HCT116 (cell line): Measurements from ENCODE around the gene TMPO. TPM values are rescaled to one million over a fixed set of nuclear protein-coding genes. Genes with fewer than 3 reads are reported as not detected.
A peak's percentile ranks its signal among the peaks of the same experiment; 100 is the strongest.
"Not testable (repeated sequence)": the region's sequence is repeated elsewhere in the genome, so short reads cannot be mapped to it uniquely, and the experiment has no call there.

Experiments used
- ATAC-seq: fragments of 200-7000 bp; cut with Tn5 transposase; 2 replicates; pipeline ENCODE4 v1.9.1; 2020; ENCODE audit warnings: mild to moderate bottlenecking, moderate library complexity
- BruUV-seq: library from RNA; stranded (reverse); fragments of 400-500 nt; replicated peaks from 2 replicates; lab custom pipeline; 2021; lab: Mats Ljungman, UMichigan
- CTCF ChIA-PET: fragments of 300-600 bp; sonication (Branson Sonifier 250); formaldehyde crosslinking; loops from one replicate; lab custom pipeline; 2021; ENCODE audit warnings: antibody characterized with exemption; lab: Charles Lee
- POLR2A ChIA-PET: fragments of 300-600, 350-600 bp; sonication (Branson Sonifier 250); formaldehyde crosslinking; loops from one replicate; lab custom pipeline; 2021; ENCODE audit warnings: antibody characterized with exemption; lab: Charles Lee
- RAD21 ChIA-PET, 2 experiments: fragments of 300-600 bp; sonication (Branson Sonifier 250); formaldehyde crosslinking; loops; one replicate each; lab custom pipeline; 2023; ENCODE audit warnings: low total read pairs in 2 of 2; ENCODE audit not compliant: uncharacterized antibody in 2 of 2, unreplicated experiment in 2 of 2, low non-redundant PET in 1 of 2; lab: Charles Lee
- DNase-seq: peaks from one replicate; pipeline ENCODE4 v3.0.0-alpha.2; 2010; ENCODE audit warnings: low read depth, low spot score
- H2AFZ ChIP-seq: fragments of 200-600 bp; shearing (Covaris generic), sonication (generic); 2 replicates; pipeline ENCODE4 v1.6.1; 2017; ENCODE audit warnings: low read depth, mixed run types, mixed read lengths, antibody characterized with exemption, low read length; ENCODE audit not compliant: poor library complexity, severe bottlenecking
- H3K27ac ChIP-seq: 2 replicates; pipeline ENCODE4 v1.5.1; 2012; ENCODE audit warnings: low read depth, low read length
- H3K27me3 ChIP-seq: fragments of 200-600 bp; sonication (generic); 2 replicates; pipeline ENCODE4 v1.6.1; 2016; ENCODE audit warnings: mixed run types, low read length, mixed read lengths; ENCODE audit not compliant: insufficient read depth
- H3K36me3 ChIP-seq, 2 experiments: fragments of 200-500 bp in 1 of 2; fragments of 200-600 bp in 1 of 2; sonication (Bioruptor generic) in 1 of 2; sonication (generic) in 1 of 2; 2 replicates each; pipeline versions ENCODE4 v1.5.1 to v1.6.1; 2014 to 2016; ENCODE audit warnings: low read length in 2 of 2, inconsistent platforms in 1 of 2, mixed read lengths in 1 of 2, mixed run types in 1 of 2; ENCODE audit not compliant: insufficient read depth in 2 of 2, control insufficient read depth in 1 of 2
- H3K4me1 ChIP-seq, 2 experiments: fragments of 200-600 bp in 1 of 2; sonication (generic) in 1 of 2; 2 replicates each; pipeline versions ENCODE4 v1.5.1 to v1.6.1; 2012 to 2017; ENCODE audit warnings: low read length in 2 of 2, inconsistent platforms in 1 of 2, mild to moderate bottlenecking in 1 of 2, mixed read lengths in 1 of 2, mixed run types in 1 of 2, moderate library complexity in 1 of 2; ENCODE audit not compliant: insufficient read depth in 2 of 2, control insufficient read depth in 1 of 2
- H3K4me2 ChIP-seq: fragments of 200-600 bp; sonication (generic); 2 replicates; pipeline ENCODE4 v1.6.1; 2017; ENCODE audit warnings: mixed run types, low read length, mixed read lengths
- H3K4me3 ChIP-seq, 2 experiments: fragments of 200-600 bp in 1 of 2; sonication (generic) in 1 of 2; replicated peaks in 1 of 2; 2 replicates each; pipeline ENCODE4 v1.5.1; 2011 to 2016; ENCODE audit warnings: low read length in 2 of 2, control low read depth in 1 of 2, low read depth in 1 of 2, mild to moderate bottlenecking in 1 of 2, mixed read lengths in 1 of 2, mixed run types in 1 of 2
- H3K79me2 ChIP-seq: fragments of 200-600 bp; sonication (generic); 2 replicates; pipeline ENCODE4 v1.6.1; 2017; ENCODE audit warnings: mild to moderate bottlenecking, mixed run types, low read length, moderate library complexity, mixed read lengths; ENCODE audit not compliant: insufficient read depth
- H3K9ac ChIP-seq: fragments of 200-600 bp; sonication (generic); 2 replicates; pipeline ENCODE4 v1.6.1; 2016; ENCODE audit warnings: low read length, mixed read lengths
- H3K9me2 ChIP-seq: fragments of 200-600 bp; sonication (generic), shearing (Covaris generic); 2 replicates; pipeline ENCODE4 v1.6.1; 2017; ENCODE audit warnings: mixed run types, mild to moderate bottlenecking, moderate library complexity; ENCODE audit not compliant: insufficient read depth
- H3K9me3 ChIP-seq, 2 experiments: fragments of 200-500 bp in 1 of 2; fragments of 200-600 bp in 1 of 2; sonication (Bioruptor generic) in 1 of 2; sonication (generic) in 1 of 2; 2 replicates each; pipeline ENCODE4 v1.6.1; 2014 to 2017; ENCODE audit warnings: low read length in 2 of 2, mixed read lengths in 2 of 2, inconsistent platforms in 1 of 2, low read depth in 1 of 2, mild to moderate bottlenecking in 1 of 2, mixed run types in 1 of 2, moderate library complexity in 1 of 2; ENCODE audit not compliant: control insufficient read depth in 1 of 2, insufficient read depth in 1 of 2
- H4K20me1 ChIP-seq: fragments of 200-600 bp; sonication (generic), shearing (Covaris generic); 2 replicates; pipeline ENCODE4 v1.6.1; 2017; ENCODE audit warnings: mixed run types, mild to moderate bottlenecking, moderate library complexity; ENCODE audit not compliant: insufficient read depth
- FOSL1 ChIP-seq: IDR thresholded peaks from 2 replicates; pipeline ENCODE4 v1.6.1; 2012; ENCODE audit warnings: low read depth
- JUND ChIP-seq: IDR thresholded peaks from 2 replicates; pipeline ENCODE4 v1.6.1; 2012
- RAD21 ChIP-seq: IDR thresholded peaks from 2 replicates; pipeline ENCODE4 v1.6.1; 2012; ENCODE audit warnings: low read depth, mild to moderate bottlenecking
- ZFX ChIP-seq: fragments of 450-650 bp; IDR thresholded peaks from 2 replicates; pipeline ENCODE4 v1.6.1; 2017
- intact Hi-C: fragments of 100-400 bp; cut with micrococcal nuclease; formaldehyde crosslinking; loops from 2 replicates; pipeline ENCODE4 v1.10.0; 2022
- total RNA-seq: library from RNA; stranded (reverse); gene quantifications from one replicate; pipeline ENCODE4 v1.2.1, GENCODE V29; 2021; ENCODE audit not compliant: unreplicated experiment

The TMPO gene
- total RNA-seq, 1 experiment from 2014 or later: 207 TPM

DNA sequence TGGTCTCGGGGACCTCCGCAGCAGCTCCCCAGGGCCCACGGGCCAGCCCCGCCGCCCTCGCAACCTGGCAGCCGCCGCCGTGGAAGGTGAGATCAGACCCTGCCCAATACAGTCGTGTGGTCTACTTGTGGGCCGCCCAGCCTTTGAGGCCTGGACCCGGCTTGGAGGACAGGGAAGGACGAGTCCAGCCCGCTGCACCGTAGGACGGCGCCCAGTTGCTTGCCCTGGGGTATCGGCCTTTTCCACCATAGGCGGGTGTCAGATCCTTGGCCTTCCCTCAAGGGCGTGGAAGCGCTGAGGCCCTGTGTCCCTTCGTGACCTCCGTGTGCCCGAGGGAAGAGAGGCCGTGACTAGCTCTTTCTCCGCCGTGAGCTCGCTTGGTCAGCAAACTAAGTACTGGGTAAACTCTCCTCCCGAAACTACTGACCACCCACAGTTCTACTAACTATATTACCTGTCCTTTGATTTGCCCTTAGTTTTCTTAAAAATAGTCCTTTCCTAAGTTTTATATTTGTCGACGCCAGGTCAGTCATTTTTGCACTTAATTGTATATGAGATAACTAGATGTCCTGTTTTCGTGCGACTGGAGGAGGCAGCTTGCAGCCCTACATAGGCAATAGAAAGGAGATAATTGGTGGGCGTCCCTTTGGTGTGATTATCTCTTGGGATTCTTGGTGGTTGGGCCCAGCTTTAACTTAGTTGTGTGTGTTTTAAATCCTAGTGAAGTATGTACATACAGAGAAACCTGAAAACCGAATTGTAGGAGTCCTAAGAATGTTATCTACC, 78.9 kb downstream of the TMPO start:
- CTCF ChIA-PET: interaction anchor here (1.7 to 3.4 kb wide), 2 partner anchors 23 to 27 kb away, joined by 15 to 18 read pairs; no protein-coding TSS in a partner anchor
- DNase-seq: no peak

GRCh38 chr12:98595243-98595988, 80.0 kb downstream of the TMPO start:
- Histone ChIP-seq H3K9me3 (no peaks in the 10 kb centered on the region), H3K27me3 (no peaks in the 10 kb centered on the region), H2AFZ (no peak overlapping the region), H3K4me3 (peak overlapping the region; percentile 99 to 100), H3K9ac (peak overlapping the region; percentile 100), H4K20me1 (peaks cover 37% of the 10 kb centered on the region), H3K79me2 (peaks cover 63% of the 10 kb centered on the region), H3K4me1 (peaks cover 15 to 26% of the 10 kb centered on the region in 2 experiments), H3K27ac (peak overlapping the region; percentile 91; the same call in 1 of the 2 replicates), H3K9me2 (no peaks in the 10 kb centered on the region), H3K4me2 (peak overlapping the region; percentile 92), H3K36me3 (peaks cover 45 to 59% of the 10 kb centered on the region in 2 experiments)
- RAD21 ChIA-PET: no interaction called here
- POLR2A ChIA-PET: interaction anchor here (1.0 to 1.4 kb wide), 2 partner anchors 24 to 95 kb away, joined by 3 read pairs; no protein-coding TSS in a partner anchor
- CTCF ChIA-PET: no interaction called here
- ATAC-seq (no peak), DNase-seq (no peak)
- no TSS peak for BruUV-seq
- intact Hi-C loops: no loop called here
- TF ChIP-seq FOSL1 (peak; percentile 17; the same call in 1 of the 2 replicates), JUND (0 out of 2 replicates have a peak, but pooled peaks have one; percentile 10), RAD21 (no peak)

More for the DNA sequence above, 78.9 kb downstream of the TMPO start:
- H3K27ac ChIP-seq: peak overlapping the region; percentile 91
- peaks cover 36 to 47% of the 10 kb centered on the region in 2 experiments for H3K36me3 ChIP-seq
- ChIA-PET POLR2A (interaction anchor here (0.6 to 1.5 kb wide), 3 partner anchors 13 to 27 kb away, joined by 4 to 5 read pairs (median 4); no protein-coding TSS in a partner anchor), RAD21 (no interaction called here)
- intact Hi-C loops: loop anchor here (5.0 kb wide), 1 partner anchor 92 kb away; no protein-coding TSS in a partner anchor
- H3K4me1 ChIP-seq: peaks cover 15 to 26% of the 10 kb centered on the region in 2 experiments
- peaks cover 28% of the 10 kb centered on the region for H4K20me1 ChIP-seq
- no peaks in the 10 kb centered on the region for H3K27me3 ChIP-seq
- TF ChIP-seq FOSL1 (no peak), ZFX (peak; percentile 32)
- H3K4me3 ChIP-seq: peak overlapping the region; percentile 99 to 100
- peak overlapping the region; percentile 100 for H3K9ac ChIP-seq
- no TSS peak for BruUV-seq
- H3K4me2 ChIP-seq: peak overlapping the region; percentile 92
- no peak overlapping the region for H2AFZ ChIP-seq
- H3K9me2 ChIP-seq: no peaks in the 10 kb centered on the region
- no peak; the same call in none of the 2 replicates for ATAC-seq
- peaks cover 54% of the 10 kb centered on the region for H3K79me2 ChIP-seq
- H3K9me3 ChIP-seq: no peaks in the 10 kb centered on the region

GRCh38 chr12:98597313-98597712, 81.9 kb downstream of the TMPO start:
- DNase-seq, intact Hi-C loops, ATAC-seq, H3K4me2 ChIP-seq, H3K9me2 ChIP-seq, H3K4me3 ChIP-seq, H3K27ac ChIP-seq, H3K27me3 ChIP-seq, BruUV-seq, RAD21 ChIA-PET, H2AFZ ChIP-seq, H3K9ac ChIP-seq, H3K9me3 ChIP-seq: not testable (repeated sequence)
- Histone ChIP-seq H3K4me1 (peaks cover 12 to 21% of the 10 kb centered on the region in 2 experiments), H4K20me1 (peaks cover 50% of the 10 kb centered on the region), H3K36me3 (peaks cover 60 to 74% of the 10 kb centered on the region in 2 experiments), H3K79me2 (peaks cover 67% of the 10 kb centered on the region)
- ChIA-PET POLR2A (interaction anchor here (0.6 to 1.2 kb wide), 2 partner anchors 11 to 30 kb away, joined by 3 read pairs; no protein-coding TSS in a partner anchor), CTCF (interaction anchor here (1.7 kb wide), 1 partner anchor 30 kb away, joined by 6 read pairs; no protein-coding TSS in a partner anchor)
